ENCODE results near the gene SPX. TPM values are rescaled to one million over a fixed set of nuclear protein-coding genes. Genes with fewer than 3 reads are reported as not detected.

The SPX gene, protein sequence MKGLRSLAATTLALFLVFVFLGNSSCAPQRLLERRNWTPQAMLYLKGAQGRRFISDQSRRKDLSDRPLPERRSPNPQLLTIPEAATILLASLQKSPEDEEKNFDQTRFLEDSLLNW
- 4.6 and 9.4 TPM in 2 replicates for total RNA-seq

DNA sequence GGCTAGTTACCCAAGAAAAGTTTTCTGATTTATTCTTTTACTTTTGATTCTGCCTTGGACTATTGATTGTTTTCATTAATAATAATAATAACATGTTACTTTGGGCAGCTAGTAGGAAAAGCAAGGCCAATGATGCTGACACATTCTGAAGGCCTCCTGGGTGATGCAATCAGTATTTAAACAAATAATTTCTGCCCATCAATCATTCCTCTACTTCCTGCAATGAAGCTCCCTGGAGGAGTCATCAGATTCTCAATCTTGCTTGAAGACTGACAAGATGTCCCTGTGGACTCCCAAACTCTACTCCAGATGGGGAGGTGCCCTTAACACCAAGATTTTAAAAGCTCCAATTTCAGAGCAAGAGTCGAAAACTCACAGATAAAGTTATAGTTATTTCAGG lies at the start of gene SPX:
Gene SPX, plus strand, starts transcription at position 244 of the 400 bp plus-strand sequence. CDS start 177 bp downstream, outside the sequence.

DNA sequence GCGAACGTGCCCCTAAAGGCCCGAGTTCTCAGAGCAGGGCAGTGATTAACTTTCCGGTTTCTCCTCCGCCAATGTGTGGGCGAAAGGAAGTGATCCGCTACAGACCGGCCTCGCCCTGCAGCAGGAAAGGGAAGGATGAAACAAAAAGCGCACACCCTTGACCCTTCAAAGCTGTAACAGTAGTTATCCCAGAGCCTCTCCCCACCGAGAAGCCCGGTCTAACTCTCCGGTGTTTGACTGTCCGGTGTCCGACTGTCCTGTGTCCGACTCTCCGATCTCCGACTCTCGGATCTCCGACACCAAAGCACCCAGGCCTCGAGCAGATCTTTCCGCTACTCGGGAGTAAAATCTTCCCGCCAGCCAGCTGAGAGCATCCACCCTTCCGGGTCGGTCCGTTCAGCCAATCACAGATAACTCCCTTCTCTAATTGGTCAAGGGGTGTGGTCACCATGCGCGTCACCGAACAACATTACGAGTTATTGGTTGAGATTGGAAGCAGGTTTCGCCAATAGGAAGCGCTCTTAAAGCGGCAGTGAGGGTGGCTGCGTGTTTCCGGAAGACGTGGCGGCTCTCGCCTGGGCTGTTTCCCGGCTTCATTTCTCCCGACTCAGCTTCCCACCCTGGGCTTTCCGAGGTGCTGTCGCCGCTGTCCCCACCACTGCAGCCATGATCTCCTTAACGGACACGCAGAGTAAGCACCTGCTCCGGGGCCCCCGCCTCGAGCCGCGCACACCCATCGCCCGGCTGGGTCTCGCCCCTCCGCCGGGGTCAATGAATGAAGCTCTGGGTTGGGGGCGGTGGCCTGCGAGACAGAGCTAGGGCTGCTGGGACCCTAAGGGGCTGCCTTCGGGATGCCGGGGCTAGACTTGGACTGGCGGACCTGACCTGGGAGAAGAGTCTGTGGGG lies 24.6 kb upstream of the SPX start, which contains the start of the genes GOLT1B and RECQL:
Gene GOLT1B, plus strand, starts transcription at position 532 of the 906 bp plus-strand sequence. Its CDS starts 135 bp downstream, at position 667.
Gene RECQL, minus strand, starts transcription at position 378 of the 906 bp plus-strand sequence. CDS start 2,065 bp downstream, outside the sequence.

Other genes with a start within 250 kb of the SPX start
- not detected in 2 replicates for gene SLCO1A2, start 191.4 kb upstream of the SPX start, total RNA-seq
- not detected in 2 replicates for gene IAPP, start 153.4 kb upstream of the SPX start, total RNA-seq
- 16.6 and 17.3 TPM in 2 replicates for gene PYROXD1, start 88.6 kb upstream of the SPX start, total RNA-seq
- 26.6 and 68.7 TPM in 2 replicates for gene RECQL, start 24.7 kb upstream of the SPX start, total RNA-seq
- 39.9 and 51.6 TPM in 2 replicates for gene GOLT1B, start 24.5 kb upstream of the SPX start, total RNA-seq
- gene GYS2, start 78.6 kb downstream of the SPX start, total RNA-seq = not detected in 2 replicates
- 654 and 913 TPM in 2 replicates for gene LDHB, start 131.5 kb downstream of the SPX start, total RNA-seq
- gene KCNJ8, start 248.4 kb downstream of the SPX start, total RNA-seq = 0.48 TPM in 1 of 2 replicates, not detected in the other

All from tracheal epithelial cell (primary cell).